ENCODE measurements around the gene MCM9. TPM values are rescaled to one million over a fixed set of nuclear protein-coding genes. Genes with fewer than 3 reads are reported as not detected.

MCM9 gene
- total RNA-seq, 1 experiment from 2014 or later, result 18.6 TPM

DNA sequence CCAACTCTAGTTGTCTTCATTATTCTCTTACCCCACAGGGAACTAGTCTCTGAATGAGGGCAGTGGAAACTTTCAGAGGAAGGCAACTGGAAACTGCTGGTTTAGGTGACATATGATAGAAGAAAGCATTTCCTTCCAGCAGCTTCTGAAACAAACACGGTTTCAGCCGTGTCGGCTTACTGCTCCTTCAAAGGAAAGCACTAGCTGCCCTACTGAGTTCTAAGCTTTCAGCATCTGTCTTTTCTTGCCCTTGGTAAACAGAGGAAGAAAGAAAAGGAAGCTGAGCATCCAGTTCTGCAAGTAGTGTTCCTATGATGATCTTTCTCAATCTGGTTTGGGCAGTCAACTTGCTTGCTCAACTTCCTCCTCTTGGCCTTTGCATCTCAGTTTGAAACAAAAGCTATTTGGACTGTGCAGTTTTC is 166.0 kb downstream of the MCM9 start:
- Histone ChIP-seq H3K27me3 (ENCODE audit: insufficient read depth, low read length) (no peaks in the 10 kb centered on the region), H3K18ac (ENCODE audit: insufficient read length, low read depth, low read length) (no peak overlapping the region), H2AFZ (ENCODE audit: low read length) (no peak overlapping the region), H3K4me2 (ENCODE audit: insufficient read depth, insufficient read length, low read length) (no peak overlapping the region), H4K5ac (ENCODE audit: insufficient read length, low read depth, low read length) (no peak overlapping the region), H2BK15ac (ENCODE audit: low read depth, low read length) (no peak overlapping the region), H3K23me2 (ENCODE audit: insufficient read length, low read depth, low read length, poor library complexity, severe bottlenecking) (no peaks in the 10 kb centered on the region), H3K79me1 (ENCODE audit: insufficient read depth, low read depth, low read length, poor library complexity, severe bottlenecking) (no peaks in the 10 kb centered on the region), H3K23ac (ENCODE audit: insufficient read length, low read depth, low read length) (no peak overlapping the region), H3T11ph (ENCODE audit: low read length) (no peak overlapping the region), H3K79me2 (ENCODE audit: insufficient read depth, low read length) (no peaks in the 10 kb centered on the region), H3K4ac (ENCODE audit: low read depth, low read length) (no peak overlapping the region), H3K14ac (ENCODE audit: insufficient read depth, low read length) (no peak overlapping the region), H4K91ac (ENCODE audit: insufficient read length, low read depth, low read length) (no peak overlapping the region), H4K8ac (replicated peaks; ENCODE audit: insufficient read length, low read depth, low read length) (no peak overlapping the region), H2BK12ac (ENCODE audit: insufficient read length, low read depth, low read length) (no peak overlapping the region), H3K27ac (ENCODE audit: insufficient read length, low read depth, low read length) (no peak overlapping the region), H3K9ac (ENCODE audit: extremely low read depth, insufficient read length, low read length) (no peak overlapping the region), H2BK120ac (ENCODE audit: low read depth, low read length, poor library complexity, severe bottlenecking) (no peak overlapping the region), H3K4me1 (ENCODE audit: insufficient read depth, low read length) (no peaks in the 10 kb centered on the region), H3K56ac (ENCODE audit: insufficient read length, low read depth, low read length) (no peak overlapping the region), H2BK5ac (ENCODE audit: insufficient read length, low read length) (no peak overlapping the region), H3K9me3 (ENCODE audit: control insufficient read depth, low read depth, low read length) (no peaks in the 10 kb centered on the region), H4K20me1 (ENCODE audit: control insufficient read depth, insufficient read depth, insufficient read length) (no peaks in the 10 kb centered on the region), H2BK20ac (ENCODE audit: low read depth, low read length, poor library complexity, severe bottlenecking) (no peak overlapping the region), H2AK5ac (ENCODE audit: insufficient read length, low read length) (no peak overlapping the region)
- H3K27me3 Mint-ChIP-seq (ENCODE audit: low read depth), result no peaks in the 10 kb centered on the region; the same call in 1 of the 2 replicates
- no peak overlapping the region for H3K27ac Mint-ChIP-seq
- H3K9me3 Mint-ChIP-seq, result no peaks in the 10 kb centered on the region
- no peaks in the 10 kb centered on the region for H3K36me3 Mint-ChIP-seq (ENCODE audit: insufficient read depth in 1 of 3, low read depth in 3 of 3)
- peaks cover 6 to 22% of the 10 kb centered on the region in 2 experiments for H3K4me1 Mint-ChIP-seq
- WGBS (ENCODE audit: extremely low coverage, insufficient read length, low lambda C conversion rate), result no CpG with 5 or more reads among the region's 3 CpGs
- DNase-seq, result no peak
- no peak overlapping the region for H3K4me3 Mint-ChIP-seq
- TF ChIP-seq, protein P1, sequence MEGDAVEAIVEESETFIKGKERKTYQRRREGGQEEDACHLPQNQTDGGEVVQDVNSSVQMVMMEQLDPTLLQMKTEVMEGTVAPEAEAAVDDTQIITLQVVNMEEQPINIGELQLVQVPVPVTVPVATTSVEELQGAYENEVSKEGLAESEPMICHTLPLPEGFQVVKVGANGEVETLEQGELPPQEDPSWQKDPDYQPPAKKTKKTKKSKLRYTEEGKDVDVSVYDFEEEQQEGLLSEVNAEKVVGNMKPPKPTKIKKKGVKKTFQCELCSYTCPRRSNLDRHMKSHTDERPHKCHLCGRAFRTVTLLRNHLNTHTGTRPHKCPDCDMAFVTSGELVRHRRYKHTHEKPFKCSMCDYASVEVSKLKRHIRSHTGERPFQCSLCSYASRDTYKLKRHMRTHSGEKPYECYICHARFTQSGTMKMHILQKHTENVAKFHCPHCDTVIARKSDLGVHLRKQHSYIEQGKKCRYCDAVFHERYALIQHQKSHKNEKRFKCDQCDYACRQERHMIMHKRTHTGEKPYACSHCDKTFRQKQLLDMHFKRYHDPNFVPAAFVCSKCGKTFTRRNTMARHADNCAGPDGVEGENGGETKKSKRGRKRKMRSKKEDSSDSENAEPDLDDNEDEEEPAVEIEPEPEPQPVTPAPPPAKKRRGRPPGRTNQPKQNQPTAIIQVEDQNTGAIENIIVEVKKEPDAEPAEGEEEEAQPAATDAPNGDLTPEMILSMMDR (conservative IDR thresholded peaks at IDR 0.05), result no peak

Data from H9 (cell line).